NCI-H1092 treated with DMSO at 0.1 percent for 48 hours (cell line): Measurements from ENCODE around the gene ZNG1F.
"Not testable (repeated sequence)": the region's sequence is repeated elsewhere in the genome, so short reads cannot be mapped to it uniquely, and the experiment has no call there.

ENCODE experiments used
- DNase-seq: peaks from one replicate; lab custom pipeline; 2025; lab: John Stamatoyannopoulos, UW

Gene ZNG1F

GRCh38 chr9:41086215-41086614, 102.9 kb downstream of the ZNG1F start:
- DNase-seq: not testable (repeated sequence)

DNA sequence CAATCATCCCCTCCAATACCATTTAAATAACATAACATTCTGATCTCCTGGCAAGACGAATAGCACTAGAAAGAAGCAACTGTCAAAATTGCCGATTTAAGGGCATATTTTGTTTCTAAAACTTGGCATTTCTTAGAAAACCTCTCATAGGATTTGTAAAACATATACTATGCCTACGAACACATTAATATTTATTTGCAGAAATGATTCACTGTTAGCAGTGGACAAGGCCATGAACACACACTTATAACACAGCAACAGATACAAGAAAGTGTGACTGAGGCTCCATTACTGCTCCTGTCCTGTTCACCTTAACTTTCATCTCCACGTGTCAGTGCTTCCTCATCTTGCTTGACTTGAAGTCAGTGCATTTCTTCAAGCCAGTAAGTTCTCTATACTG, 106.8 kb downstream of the ZNG1F start:
- not testable (repeated sequence) for DNase-seq
